Transverse colon (tissue), 4 donors: ENCODE measurements around the gene ABL1. TPM values are rescaled to one million over a fixed set of nuclear protein-coding genes. Genes with fewer than 3 reads are reported as not detected.

Source experiments
- DNase-seq: peaks from one replicate; pipeline ENCODE4 v3.0.0-alpha.2; 2019
- H3K27ac ChIP-seq, 4 donors: fragments of 200-600 bp; sonication (generic); 2 replicates each; pipeline ENCODE4 v1.5.1; 2016 to 2018; ENCODE audit warnings: inconsistent platforms in 4 of 4
- H3K27me3 ChIP-seq: fragments of 200-600 bp; sonication (generic); 2 replicates; pipeline ENCODE4 v1.5.1; 2017; ENCODE audit warnings: inconsistent platforms
- H3K36me3 ChIP-seq, 4 donors: fragments of 200-600 bp; sonication (generic); 2 replicates each; pipeline ENCODE4 v1.5.1; 2017 to 2019; ENCODE audit warnings: inconsistent platforms in 4 of 4
- H3K4me1 ChIP-seq, 4 donors: fragments of 200-600 bp; sonication (generic); 2 replicates each; pipeline ENCODE4 v1.5.1; 2017 to 2020; ENCODE audit warnings: inconsistent platforms in 4 of 4
- H3K4me3 ChIP-seq, 4 donors: fragments of 200-600 bp; sonication (generic); 1 replicate in 1 of 4; 2 replicates in 3 of 4; pipeline versions ENCODE4 v1.5.1 to v1.6.1; 2017 to 2019; ENCODE audit warnings: inconsistent platforms in 4 of 4
- H3K9me3 ChIP-seq, 2 donors: fragments of 200-600 bp; sonication (generic); 2 replicates each; pipeline ENCODE4 v1.5.1; 2017 to 2019; ENCODE audit warnings: inconsistent platforms in 2 of 2
- EP300 ChIP-seq: sonication (generic); formaldehyde crosslinking; IDR thresholded peaks from one replicate; pipeline ENCODE4 v1.6.1; 2017; ENCODE audit warnings: antibody characterized with exemption, low read depth
- POLR2A ChIP-seq: fragments of 450-650 bp; IDR thresholded peaks from one replicate; pipeline ENCODE4 v1.6.1; 2016; ENCODE audit warnings: antibody characterized with exemption, mild to moderate bottlenecking, moderate library complexity
- POLR2AphosphoS5 ChIP-seq, 3 donors: sonication (generic); formaldehyde crosslinking; IDR thresholded peaks; one replicate each; pipeline ENCODE4 v1.6.1; 2016; ENCODE audit warnings: antibody characterized with exemption in 3 of 3
- WGBS, 2 donors: methylation state at CpG; one replicate each; pipeline ENCODE4 v1.1.5; 2018; ENCODE audit warnings: low coverage in 1 of 2; 5-methylcytosine and 5-hydroxymethylcytosine counted together
- in situ Hi-C, 4 donors: fragments of 200-750 bp; cut with MboI; loops; one replicate each; pipeline versions ENCODE4 v1.15.0 to v1.15.1; 2017; ENCODE audit warnings: low sequenced_read_pairs in 3 of 4, low pct_ligation_motif_present in 1 of 4, low pct_unique_long_range_greater_than_20kb in 1 of 4
- intact Hi-C: fragments of 100-400 bp; cut with DNase I; formaldehyde crosslinking; loops from one replicate; pipeline ENCODE4 v1.15.1; 2023; ENCODE audit warnings: low total_unique reads
- total RNA-seq, 4 donors: library from RNA; depleted of rRNA; stranded (reverse); fragments of >200 nt; gene quantifications; one replicate each; pipeline ENCODE4 v1.1.0, GENCODE V29; 2016
- TF ChIP-seq, protein P1 (sequence below), 5 experiments: fragments of 200-600 bp in 3 of 5; fragments of 450-650 bp in 2 of 5; sonication (generic) in 3 of 5; IDR thresholded peaks; 1 replicate in 2 of 5; 2 replicates in 3 of 5; pipeline ENCODE4 v1.5.1; 2016 to 2017; ENCODE audit warnings: antibody characterized with exemption in 5 of 5, inconsistent platforms in 3 of 5, mild to moderate bottlenecking in 2 of 5, moderate library complexity in 1 of 5

Gene ABL1
- total RNA-seq, 4 donors from 2014 or later = 66.9 to 97.1 (median 81.8) TPM

DNA sequence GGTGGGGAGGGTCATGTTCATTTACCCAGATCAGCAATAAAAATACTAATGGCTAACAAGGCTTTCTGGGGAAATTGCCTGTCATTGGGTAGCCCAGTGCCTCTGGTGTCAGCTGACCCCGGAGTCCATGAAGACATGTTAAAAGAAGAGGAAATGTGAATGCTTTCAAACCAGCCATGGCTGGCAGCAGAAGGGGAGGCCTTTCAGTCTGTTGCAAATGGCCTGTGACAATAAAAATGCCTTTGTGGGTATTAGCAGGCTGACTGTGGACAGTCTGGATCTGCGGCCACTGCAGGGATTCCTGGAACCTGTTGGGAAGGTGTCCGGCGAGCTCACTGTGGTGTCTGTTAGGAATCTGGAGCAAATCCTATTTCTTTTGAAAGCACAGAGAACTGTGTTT, 7.5 kb downstream of the ABL1 start:
- TF ChIP-seq EP300 (no peak), POLR2A (no peak), POLR2AphosphoS5 (IDR thresholded peaks at IDR 0.05) (no peak)
- TF ChIP-seq, protein P1, sequence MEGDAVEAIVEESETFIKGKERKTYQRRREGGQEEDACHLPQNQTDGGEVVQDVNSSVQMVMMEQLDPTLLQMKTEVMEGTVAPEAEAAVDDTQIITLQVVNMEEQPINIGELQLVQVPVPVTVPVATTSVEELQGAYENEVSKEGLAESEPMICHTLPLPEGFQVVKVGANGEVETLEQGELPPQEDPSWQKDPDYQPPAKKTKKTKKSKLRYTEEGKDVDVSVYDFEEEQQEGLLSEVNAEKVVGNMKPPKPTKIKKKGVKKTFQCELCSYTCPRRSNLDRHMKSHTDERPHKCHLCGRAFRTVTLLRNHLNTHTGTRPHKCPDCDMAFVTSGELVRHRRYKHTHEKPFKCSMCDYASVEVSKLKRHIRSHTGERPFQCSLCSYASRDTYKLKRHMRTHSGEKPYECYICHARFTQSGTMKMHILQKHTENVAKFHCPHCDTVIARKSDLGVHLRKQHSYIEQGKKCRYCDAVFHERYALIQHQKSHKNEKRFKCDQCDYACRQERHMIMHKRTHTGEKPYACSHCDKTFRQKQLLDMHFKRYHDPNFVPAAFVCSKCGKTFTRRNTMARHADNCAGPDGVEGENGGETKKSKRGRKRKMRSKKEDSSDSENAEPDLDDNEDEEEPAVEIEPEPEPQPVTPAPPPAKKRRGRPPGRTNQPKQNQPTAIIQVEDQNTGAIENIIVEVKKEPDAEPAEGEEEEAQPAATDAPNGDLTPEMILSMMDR (IDR thresholded peaks at IDR 0.05) = no peak
- intact Hi-C loops = no loop called here
- peaks cover 19 to 97% (median 75%) of the 10 kb centered on the region in 4 donors for H3K4me1 ChIP-seq
- H3K27ac ChIP-seq = peak overlapping the region; percentile 94 to 99 (median 97)
- in situ Hi-C loops = no loop called here
- WGBS, 2 donors = 51 to 83% methylated on average over 3 to 4 of the region's 4 CpGs
- no peak for DNase-seq
- H3K4me3 ChIP-seq = no peak overlapping the region
- H3K27me3 ChIP-seq = no peaks in the 10 kb centered on the region
- no peaks in the 10 kb centered on the region for H3K36me3 ChIP-seq
- no peaks in the 10 kb centered on the region for H3K9me3 ChIP-seq

DNA sequence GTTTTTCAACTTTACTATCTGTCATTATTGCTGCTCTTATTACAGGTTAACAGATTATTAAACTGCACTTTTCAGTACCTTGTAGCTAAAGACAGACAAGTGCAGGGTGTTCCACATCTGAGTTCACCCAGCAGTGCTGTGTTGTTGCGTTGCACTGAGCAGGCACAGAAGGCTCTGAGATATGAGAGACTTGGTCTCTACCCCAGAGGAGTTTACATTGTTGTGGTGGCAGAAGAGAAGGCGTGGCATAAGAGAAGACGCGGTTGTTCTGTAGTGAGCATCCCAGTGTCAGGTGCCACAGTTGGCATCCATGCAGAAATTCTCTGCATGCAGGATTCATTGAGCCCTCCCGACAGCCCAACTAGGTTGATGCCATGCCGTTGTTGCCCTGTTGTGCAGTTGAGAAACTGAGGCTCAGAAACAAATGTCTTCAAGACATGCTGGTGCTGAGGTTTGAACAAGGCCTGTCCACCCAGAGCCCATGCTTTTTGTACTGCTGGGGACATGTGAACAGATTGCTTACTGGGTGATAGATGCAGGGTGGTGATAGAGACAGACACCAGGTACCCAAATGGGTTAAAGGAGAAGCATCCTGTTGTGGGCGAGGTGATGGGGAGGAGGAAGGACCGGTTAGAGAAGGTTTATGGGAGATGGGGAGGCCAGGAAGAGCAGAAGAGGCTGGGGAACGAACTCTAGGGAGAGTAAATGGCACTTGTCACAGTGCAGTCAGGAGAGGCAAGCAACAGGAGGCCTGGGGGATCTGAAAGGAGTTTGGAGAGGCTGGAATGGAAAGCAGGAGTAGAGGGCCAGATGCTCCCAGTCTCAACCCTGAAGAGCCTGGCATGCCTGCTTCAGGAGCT, 8.2 kb downstream of the ABL1 start:
- no peaks in the 10 kb centered on the region for H3K36me3 ChIP-seq
- peak overlapping the region; percentile 94 to 99 (median 97) for H3K27ac ChIP-seq
- peaks cover 19 to 97% (median 74%) of the 10 kb centered on the region in 4 donors for H3K4me1 ChIP-seq
- TF ChIP-seq POLR2AphosphoS5 (IDR thresholded peaks at IDR 0.05) (peak in 1 of 3 donors; percentile 38), POLR2A (no peak)
- intact Hi-C loops (no loop called here), in situ Hi-C loops (no loop called here)
- no peak for DNase-seq
- H3K4me3 ChIP-seq = no peak overlapping the region
- no peaks in the 10 kb centered on the region for H3K9me3 ChIP-seq
- 56 to 69% methylated on average over 8 to 9 of the region's 9 CpGs for WGBS, 2 donors
- no peaks in the 10 kb centered on the region for H3K27me3 ChIP-seq

DNA sequence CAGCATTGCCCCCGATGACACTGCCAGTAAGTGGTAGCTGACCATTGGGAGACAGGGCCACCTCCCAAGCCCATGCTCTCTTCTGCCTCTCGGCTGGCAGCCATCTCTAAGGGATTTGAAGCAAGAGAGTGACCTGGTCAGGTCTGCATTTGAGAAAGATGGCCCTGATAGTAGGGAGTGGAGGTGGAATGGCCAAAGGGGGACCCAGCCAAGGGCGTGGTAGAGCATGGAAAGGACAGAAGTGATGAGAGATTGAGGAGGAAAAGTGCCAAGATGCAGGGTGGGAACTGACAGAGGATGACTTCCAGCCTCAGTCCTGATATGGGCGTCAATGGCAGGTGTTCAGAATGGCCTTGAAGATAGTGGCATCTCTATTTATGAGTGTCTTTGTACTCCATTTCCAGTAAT, 9.0 kb downstream of the ABL1 start:
- TF ChIP-seq, protein P1 (IDR thresholded peaks at IDR 0.05) = no peak
- TF ChIP-seq POLR2A (no peak), POLR2AphosphoS5 (IDR thresholded peaks at IDR 0.05) (peak in 1 of 3 donors; percentile 14)
- no peaks in the 10 kb centered on the region for H3K36me3 ChIP-seq
- peak overlapping the region; percentile 94 to 99 (median 97) for H3K27ac ChIP-seq
- peaks cover 19 to 93% (median 71%) of the 10 kb centered on the region in 4 donors for H3K4me1 ChIP-seq
- DNase-seq = no peak
- 50 to 74% methylated on average over 2 to 4 of the region's 4 CpGs for WGBS, 2 donors
- H3K9me3 ChIP-seq = no peaks in the 10 kb centered on the region
- no peaks in the 10 kb centered on the region for H3K27me3 ChIP-seq
- H3K4me3 ChIP-seq = no peak overlapping the region
- intact Hi-C loops (no loop called here), in situ Hi-C loops (no loop called here)

DNA sequence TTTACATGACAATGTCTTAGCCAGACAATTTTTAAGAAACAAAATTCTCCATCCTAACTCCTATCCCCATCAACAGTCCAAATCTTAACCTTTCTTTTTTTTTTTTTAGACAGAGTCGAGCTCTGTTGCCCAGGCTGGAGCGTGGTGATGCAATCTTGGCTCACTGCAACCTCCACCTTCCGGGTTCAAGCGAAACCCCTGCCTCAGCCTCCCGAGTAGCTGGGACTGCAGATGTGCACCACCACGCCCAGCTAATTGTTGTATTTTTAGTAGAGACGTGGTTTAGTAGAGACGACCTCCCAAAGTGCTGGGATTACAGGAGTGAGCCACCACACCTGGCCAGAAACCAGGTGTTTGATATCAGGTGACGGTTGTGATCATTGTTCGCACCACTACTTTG, 10.2 kb downstream of the ABL1 start:
- no peaks in the 10 kb centered on the region for H3K9me3 ChIP-seq
- no peak overlapping the region for H3K4me3 ChIP-seq
- H3K27me3 ChIP-seq = no peaks in the 10 kb centered on the region
- peak overlapping the region; percentile 94 to 99 (median 97) for H3K27ac ChIP-seq
- DNase-seq = no peak
- H3K4me1 ChIP-seq = peaks cover 19 to 94% (median 63%) of the 10 kb centered on the region in 4 donors
- H3K36me3 ChIP-seq = no peaks in the 10 kb centered on the region
- WGBS, 2 donors = 55 to 64% methylated on average over 6 to 10 of the region's 10 CpGs
- in situ Hi-C loops = no loop called here
- intact Hi-C loops = loop anchor here (5.0 kb wide), 1 partner anchor 63 kb away; no protein-coding TSS in a partner anchor
- TF ChIP-seq POLR2A (no peak), EP300 (no peak), POLR2AphosphoS5 (IDR thresholded peaks at IDR 0.05) (no peak)
- TF ChIP-seq, protein P1 (IDR thresholded peaks at IDR 0.05) = no peak
